NOMO-1 treated with dmso at 0.1 percent for 144 hours (cell line): ENCODE measurements around the gene HBE1.

Source experiments
- DNase-seq: peaks from one replicate; lab custom pipeline; 2025; ENCODE audit not compliant: unreplicated experiment; lab: John Stamatoyannopoulos, UW

HBE1 gene

GRCh38 chr11:5235364-5236095 is 34.2 kb downstream of the HBE1 start:
- DNase-seq, result no peak

- DNase-seq, result no peak
Measured at GRCh38 chr11:5234381-5234834, 35.3 kb downstream of the HBE1 start, which contains the start of gene HBD. Gene HBD (minus strand): TSS chr11:5234483. CDS start chr11:5234433, 50 bp downstream.

- no peak for DNase-seq
Measured at GRCh38 chr11:5233307-5233706, 36.4 kb downstream of the HBE1 start.

DNA sequence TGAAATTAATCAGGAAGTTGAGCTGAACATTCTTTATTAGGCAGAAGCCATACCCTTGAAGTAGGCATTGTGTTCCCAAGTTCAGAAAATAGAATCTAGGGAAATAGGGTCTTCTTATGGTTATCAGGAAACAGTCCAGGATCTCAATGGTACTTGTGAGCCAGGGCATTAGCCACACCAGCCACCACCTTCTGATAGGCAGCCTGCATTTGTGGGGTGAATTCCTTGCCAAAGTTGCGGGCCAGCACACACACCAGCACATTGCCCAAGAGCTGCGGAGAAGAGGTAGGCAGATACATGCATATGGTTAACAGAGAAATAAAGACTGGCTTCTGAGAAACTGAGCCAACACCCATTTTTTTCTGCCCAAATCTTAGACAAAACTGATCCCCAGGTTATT is 36.9 kb downstream of the HBE1 start:
- no peak for DNase-seq

- no peak for DNase-seq
Measured at GRCh38 chr11:5232176-5232575, 37.6 kb downstream of the HBE1 start.

DNA sequence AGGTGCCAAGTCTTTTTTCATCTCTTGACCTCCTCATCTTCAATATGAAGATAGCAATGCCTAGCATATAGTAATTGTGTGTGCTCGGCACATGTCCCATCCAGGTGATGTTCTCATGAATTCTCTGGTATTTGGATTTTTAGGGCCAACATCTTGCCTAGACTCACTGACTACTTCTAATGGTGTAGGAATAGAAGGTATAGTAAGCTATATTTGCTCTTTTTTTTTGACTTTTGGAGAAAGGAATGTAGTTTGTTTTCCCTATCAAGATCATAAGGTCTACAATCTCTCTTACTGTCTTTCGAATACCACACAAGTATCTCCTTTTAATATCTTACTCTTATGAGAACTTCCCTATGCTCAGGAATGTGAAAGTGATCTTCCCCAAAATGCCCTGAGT is 38.6 kb downstream of the HBE1 start:
- no peak for DNase-seq

GRCh38 chr11:5230266-5230665 is 39.5 kb downstream of the HBE1 start:
- DNase-seq, result no peak

DNA sequence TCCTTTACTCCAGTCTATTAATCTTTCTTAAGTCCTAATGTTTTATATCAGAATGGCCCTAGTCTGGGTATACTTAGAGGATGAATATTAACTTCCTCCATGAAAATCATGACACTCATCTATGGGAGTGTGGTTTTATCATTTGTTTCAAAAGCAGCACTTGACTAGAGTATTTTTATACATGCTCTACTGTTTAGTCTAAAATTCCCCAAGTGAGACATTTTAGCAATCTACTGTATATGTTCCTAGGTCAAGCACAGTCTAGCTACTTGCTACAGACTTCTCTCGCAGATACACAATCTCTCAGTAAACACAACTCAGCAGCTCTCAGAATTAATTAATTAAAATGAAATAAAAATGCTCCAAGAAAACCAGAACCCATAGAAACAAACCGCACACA is 39.9 kb downstream of the HBE1 start:
- no peak for DNase-seq

- DNase-seq, result no peak
Measured at GRCh38 chr11:5229356-5229755, 40.4 kb downstream of the HBE1 start.

DNA sequence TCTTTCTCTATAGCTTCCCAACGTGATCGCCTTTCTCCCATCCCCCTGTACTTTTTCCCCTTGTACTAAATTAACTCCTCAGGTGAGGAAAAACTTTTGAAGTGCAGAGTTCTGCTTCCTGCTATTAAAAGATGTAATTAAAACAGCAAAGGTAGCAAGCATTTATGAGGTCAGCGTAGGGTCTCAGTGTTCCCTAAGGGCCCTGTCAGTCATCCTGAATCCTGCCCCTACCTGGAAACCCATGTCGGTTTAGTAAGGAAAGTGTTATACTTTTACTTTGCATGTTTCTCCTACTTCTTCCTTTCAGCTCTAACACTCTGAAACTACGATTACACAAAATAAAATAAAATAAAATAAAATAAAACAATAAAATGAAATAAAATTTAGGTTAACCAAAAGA is 41.6 kb downstream of the HBE1 start:
- DNase-seq, result no peak

GRCh38 chr11:5227681-5228080 is 42.1 kb downstream of the HBE1 start:
- DNase-seq, result no peak

- DNase-seq, result peak; percentile 13
Measured at GRCh38 chr11:5226732-5227310, 42.9 kb downstream of the HBE1 start, which contains the start of gene HBB. Gene HBB (minus strand): TSS chr11:5227071. CDS start chr11:5227021, 50 bp downstream.

DNA sequence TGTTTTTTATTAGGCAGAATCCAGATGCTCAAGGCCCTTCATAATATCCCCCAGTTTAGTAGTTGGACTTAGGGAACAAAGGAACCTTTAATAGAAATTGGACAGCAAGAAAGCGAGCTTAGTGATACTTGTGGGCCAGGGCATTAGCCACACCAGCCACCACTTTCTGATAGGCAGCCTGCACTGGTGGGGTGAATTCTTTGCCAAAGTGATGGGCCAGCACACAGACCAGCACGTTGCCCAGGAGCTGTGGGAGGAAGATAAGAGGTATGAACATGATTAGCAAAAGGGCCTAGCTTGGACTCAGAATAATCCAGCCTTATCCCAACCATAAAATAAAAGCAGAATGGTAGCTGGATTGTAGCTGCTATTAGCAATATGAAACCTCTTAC is 44.3 kb downstream of the HBE1 start:
- no peak for DNase-seq

GRCh38 chr11:5224538-5225479 is 44.9 kb downstream of the HBE1 start:
- no peak for DNase-seq

GRCh38 chr11:5223686-5224085 is 46.1 kb downstream of the HBE1 start:
- no peak for DNase-seq

DNA sequence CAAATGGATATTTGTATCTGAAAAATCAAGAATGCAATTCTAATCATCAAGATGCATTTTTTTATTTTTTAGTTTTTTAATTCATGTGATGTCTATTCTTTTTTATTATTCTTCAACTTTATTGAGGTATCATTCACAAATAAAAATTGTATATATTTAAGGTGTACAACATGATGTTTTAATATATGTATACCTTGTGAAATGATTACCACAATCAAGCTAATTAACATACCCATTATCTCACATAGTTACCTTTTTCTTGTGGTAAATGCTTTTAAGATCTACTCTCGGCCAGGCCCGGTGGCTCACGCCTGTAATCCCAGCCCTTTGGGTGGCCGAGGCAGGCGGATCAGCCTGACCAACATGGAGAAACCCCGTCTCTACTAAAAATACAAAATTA is 46.6 kb downstream of the HBE1 start:
- no peak for DNase-seq
